GM19468 (cell line): ENCODE data around the gene KREMEN2.

Experiments used
- ATAC-seq: cut with Tn5 transposase; IDR thresholded peaks from one replicate; pipeline ENCODE4 v1.9.1; 2021; ENCODE audit warnings: mild to moderate bottlenecking, moderate library complexity, moderate number of reproducible peaks; ENCODE audit not compliant: unreplicated experiment; ENCODE audit errors: extremely low read depth

Gene KREMEN2

GRCh38 chr16:2963074-2963722 lies 877 bp upstream of the KREMEN2 start:
- ATAC-seq = no peak

- no peak for ATAC-seq
These were observed 631 bp downstream of the KREMEN2 start for GRCh38 chr16:2964475-2965336.

GRCh38 chr16:2966043-2966807 lies 2.1 kb downstream of the KREMEN2 start:
- no peak for ATAC-seq

GRCh38 chr16:2966808-2967191 lies 2.7 kb downstream of the KREMEN2 start:
- ATAC-seq = no peak

- ATAC-seq = no peak
These were observed 3.1 kb downstream of the KREMEN2 start for GRCh38 chr16:2967211-2967631.

GRCh38 chr16:2967721-2968161 lies 3.7 kb downstream of the KREMEN2 start:
- ATAC-seq = no peak

GRCh38 chr16:2968368-2968737 lies 4.3 kb downstream of the KREMEN2 start:
- no peak for ATAC-seq

GRCh38 chr16:2968738-2969544 lies 4.9 kb downstream of the KREMEN2 start, which contains the start of gene PAQR4:
Gene PAQR4 (plus strand): TSS chr16:2969348. CDS start chr16:2969675, 327 bp downstream.
- ATAC-seq = peak; percentile 62

- no peak for ATAC-seq
These were observed 5.8 kb downstream of the KREMEN2 start for GRCh38 chr16:2969545-2970521.

- ATAC-seq = no peak
These were observed 6.5 kb downstream of the KREMEN2 start for GRCh38 chr16:2970563-2970962.

GRCh38 chr16:2971134-2971984 lies 7.3 kb downstream of the KREMEN2 start:
- ATAC-seq = no peak

- ATAC-seq = no peak
These were observed 8.1 kb downstream of the KREMEN2 start for GRCh38 chr16:2971985-2972784.

GRCh38 chr16:2973093-2973492 lies 9.0 kb downstream of the KREMEN2 start:
- no peak for ATAC-seq

GRCh38 chr16:2973605-2974318 lies 9.7 kb downstream of the KREMEN2 start:
- no peak for ATAC-seq

- ATAC-seq = no peak
These were observed 10.4 kb downstream of the KREMEN2 start for GRCh38 chr16:2974319-2975056.
